Jurkat, Clone E6-1 (cell line): ENCODE results near the gene CDX2.

ENCODE experiments used
- DNase-seq: peaks from one replicate; pipeline ENCODE4 v3.0.0-alpha.2; 2011; ENCODE audit warnings: low read depth, low spot score
- H3K4me3 ChIP-seq: 2 replicates; pipeline ENCODE4 v1.5.1; 2011; ENCODE audit warnings: mild to moderate bottlenecking, low read length, control low read depth, moderate library complexity

The CDX2 gene

DNA sequence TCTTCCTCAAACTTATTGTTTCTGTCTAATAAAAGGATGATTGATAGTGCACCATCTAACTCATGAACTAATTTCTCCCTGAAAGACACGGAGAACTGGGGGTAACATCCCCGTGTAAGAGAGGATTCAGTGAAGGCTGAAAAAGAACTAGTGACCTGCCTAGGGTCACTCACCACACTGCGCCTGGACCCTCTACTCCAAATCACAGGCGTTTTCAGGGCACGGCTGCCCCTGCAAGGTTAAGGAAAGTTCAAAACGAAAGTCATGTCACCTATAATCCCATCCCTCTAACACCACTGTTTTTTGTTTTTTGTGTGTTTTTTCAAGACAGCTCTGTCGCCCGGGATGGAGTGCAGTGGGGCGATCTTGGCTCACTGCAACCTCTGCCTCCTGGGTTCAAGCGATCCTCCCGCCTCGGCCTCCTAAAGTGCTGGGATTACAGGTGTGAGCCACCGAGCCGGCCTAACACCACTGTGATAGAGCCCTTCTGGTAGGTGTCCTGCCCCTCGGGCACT lies 10.7 kb upstream of the CDX2 start:
- H3K4me3 ChIP-seq: no peak overlapping the region
- no peak for DNase-seq

DNA sequence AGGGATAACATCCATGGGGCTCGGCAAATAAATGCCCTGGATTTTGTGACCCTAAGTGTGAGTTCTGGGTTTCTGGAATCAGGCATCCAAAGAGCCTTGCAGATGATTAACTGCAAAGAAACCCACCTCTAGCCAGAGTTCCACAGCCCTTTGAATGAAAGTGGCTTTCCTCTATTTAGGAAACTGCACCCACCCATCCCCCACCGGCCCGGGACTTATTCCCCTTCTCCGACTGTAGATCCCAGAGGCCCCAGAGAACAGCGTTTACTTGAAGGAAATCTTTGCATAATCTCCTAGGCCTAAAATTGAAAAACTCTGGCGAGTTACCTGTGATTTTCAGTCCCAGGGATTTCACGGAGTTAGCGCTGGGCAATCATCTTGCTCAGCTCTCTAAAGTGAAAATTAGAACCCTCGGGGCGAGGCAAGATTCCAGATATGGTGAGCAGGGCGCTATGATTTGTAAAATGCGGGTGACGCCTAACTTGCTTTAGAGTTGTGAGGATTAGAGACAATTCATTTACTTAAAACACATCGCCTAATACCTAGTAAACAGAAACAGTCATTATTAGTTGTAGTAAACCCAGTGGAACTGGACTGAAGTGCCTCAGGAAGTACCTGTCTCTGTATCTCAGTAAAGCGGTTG lies 10.0 kb upstream of the CDX2 start:
- H3K4me3 ChIP-seq: no peak overlapping the region

DNA sequence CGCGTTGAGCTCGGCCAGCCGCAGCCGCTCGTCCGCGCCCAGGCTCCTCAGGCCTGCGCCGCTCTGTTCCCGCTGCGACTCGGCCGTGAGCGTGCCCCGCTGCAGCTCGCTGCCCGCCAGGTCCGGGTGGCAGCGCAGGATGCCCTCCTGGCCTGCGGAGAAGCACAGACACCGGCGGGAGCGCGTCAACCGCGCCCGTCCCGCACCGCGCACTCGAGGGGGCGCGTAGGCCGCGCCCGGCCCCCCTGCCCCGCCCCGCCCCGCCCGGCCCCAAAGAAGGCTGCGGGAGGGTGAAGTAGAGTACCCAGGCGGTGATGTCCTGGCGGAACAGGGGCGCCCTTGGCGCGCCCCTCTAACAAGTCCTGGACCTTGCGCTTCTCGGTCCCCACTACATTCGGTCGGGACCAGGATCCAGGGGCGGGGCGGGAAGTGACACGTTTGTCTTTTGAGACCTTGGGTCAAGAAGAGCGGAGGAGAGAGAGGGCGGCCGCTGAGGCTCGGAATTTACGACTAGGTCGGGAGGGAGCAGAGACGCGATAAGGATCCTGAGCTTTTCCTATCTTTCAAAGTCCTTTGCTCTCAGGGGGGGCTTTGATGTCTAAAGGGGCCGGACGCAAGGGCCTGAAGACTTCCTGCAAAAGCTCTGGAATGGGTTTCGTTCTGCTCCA lies 9.3 kb upstream of the CDX2 start:
- H3K4me3 ChIP-seq: no peak overlapping the region
- DNase-seq: no peak

More for the DNA sequence above, 10.0 kb upstream of the CDX2 start:
- DNase-seq: no peak

DNA sequence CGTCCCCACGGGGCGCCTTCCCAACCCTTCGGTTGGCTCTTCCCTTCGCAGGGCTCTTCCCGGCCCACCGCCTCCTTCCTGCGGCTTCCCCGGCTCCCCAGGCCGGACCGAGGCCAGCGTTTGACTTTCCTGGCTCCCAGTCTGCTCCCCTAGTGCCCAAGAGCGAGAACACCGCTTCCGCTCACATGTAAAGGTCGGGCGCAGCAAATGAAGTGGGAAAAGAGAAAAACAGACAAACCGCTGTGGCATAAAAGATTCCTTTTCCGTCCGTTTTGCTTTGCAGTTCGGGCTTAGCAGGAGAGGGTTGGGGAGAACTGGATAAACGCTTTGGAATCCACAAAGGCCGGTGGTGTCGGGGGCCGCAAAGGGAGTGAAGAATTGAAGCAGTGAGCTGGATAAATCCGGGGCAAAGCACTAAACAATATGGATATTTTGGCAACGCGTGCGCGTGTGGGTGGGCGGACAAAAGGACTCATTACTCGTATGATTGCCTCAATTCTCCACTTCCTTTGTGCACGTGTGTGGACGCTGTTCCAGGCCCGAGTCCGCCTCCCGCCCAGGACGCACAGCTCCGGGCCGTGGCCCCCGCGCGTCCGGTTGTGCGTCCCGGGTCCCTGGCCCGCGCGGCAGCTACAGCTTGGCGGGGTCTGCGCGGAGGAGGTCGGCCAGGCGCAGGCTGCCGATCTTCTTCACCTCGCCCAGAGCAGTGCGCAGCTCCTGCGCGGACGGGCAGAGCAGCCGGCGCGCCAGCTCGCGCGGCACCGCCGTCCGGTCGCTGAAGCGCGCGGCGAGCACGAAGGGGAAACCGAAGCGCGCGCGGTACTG lies 8.6 kb upstream of the CDX2 start:
- no peak for DNase-seq
- no peak overlapping the region for H3K4me3 ChIP-seq

DNA sequence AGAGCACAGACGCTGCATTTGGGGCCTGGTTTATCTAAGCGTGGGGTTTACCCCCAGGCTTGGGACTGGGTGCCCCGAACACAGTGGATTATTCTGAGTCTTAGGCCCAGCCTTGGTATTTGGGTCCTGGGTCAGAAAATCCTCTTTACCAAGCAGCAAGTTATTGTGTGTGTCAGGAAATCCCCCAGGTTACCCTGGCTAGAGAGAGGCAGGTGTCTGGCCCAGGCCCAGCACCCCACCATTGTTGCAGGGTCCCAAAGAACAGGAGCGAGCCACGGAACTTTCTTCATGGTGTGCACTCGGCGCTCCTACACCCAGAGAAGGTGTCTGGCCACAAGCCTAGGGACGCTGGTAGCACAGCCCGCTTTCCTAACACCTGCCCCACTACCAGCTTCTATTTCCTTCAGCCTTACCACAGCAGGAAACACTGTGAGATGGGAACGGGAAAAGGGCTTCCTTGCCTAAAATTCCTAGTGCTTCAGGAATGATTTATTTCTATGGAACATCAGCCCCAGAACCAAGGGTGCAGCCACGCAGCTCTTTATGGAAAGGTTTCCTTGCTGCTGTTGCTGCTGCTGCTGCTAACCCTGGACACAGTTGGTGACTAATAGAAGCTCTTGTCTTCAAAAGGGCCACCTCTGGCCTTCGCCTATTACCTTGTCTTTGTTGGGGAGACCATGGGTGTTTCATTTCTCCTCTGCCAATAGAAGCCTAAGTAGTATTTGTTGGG lies 7.4 kb upstream of the CDX2 start:
- no peak overlapping the region for H3K4me3 ChIP-seq
- no peak for DNase-seq

DNA sequence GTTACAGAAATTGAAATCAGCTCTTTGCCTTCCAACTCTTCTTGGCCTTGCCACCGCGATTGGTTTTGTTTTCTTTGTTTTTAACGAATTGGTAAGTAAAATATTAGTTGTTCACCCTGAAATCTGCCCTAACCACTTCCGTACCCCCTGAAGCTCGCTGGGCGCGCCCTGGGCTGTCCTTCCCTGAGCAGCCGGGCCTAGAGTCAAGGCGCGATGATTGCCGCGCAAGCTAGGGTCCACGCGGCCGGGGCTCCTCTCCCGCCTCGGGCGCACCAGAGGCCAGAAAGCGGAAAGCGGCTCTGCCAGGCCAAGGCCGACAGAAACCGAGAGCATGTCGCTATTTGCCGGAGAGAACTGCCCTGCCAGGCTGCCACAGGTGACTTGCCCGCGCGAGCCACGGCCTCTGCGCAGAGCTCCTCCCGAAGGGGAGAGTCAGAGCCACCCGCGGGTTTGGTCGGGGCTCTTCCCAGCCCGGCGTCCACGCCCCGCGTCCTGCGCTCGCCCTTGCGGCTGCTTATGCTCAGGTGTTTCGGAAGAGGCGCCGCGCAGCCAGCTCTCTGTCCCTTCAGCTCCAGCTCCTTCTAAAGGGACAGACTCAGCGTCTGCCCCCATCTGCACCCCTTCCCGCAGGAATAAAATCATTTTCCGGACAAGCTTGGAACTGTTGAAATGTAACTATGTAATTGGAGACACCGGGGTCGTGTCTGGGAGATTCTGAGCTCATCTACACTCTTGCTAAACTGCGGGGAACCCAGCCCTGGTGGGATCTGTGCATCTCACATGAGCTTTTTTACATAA lies 6.6 kb upstream of the CDX2 start:
- no peak for DNase-seq
- no peak overlapping the region for H3K4me3 ChIP-seq

DNA sequence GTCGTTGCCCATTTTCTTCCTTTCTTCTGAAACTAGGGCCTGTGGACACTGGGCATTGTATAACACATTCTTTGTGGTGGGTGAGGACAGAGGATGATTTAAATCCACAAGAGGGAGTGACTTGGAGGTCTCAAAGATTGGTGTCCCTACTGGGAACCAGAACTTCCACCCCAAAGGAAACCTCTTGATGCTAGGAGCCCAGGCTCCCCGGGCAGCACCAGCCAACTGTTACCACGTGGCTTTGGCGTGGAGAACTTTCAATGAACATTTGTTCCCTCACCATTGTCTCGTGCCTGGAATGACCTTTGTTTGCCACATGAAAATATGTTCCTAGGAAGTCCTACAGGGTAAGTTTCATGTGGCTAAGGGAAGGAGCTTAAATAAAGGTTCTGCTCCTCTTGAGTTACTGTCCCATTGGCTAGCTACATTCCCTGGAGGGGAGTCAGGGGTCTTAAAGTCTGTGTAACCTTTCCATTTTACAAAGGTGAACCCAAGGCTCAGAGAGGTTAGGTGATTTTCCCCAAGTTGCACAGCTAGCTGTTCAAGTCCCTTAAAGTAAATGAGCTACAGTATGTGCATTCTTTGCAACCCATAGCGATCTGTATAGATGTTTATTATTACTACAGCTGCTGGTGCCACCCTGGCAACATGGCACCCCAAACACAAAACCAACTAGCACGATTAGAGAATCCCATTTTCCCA lies 5.0 kb upstream of the CDX2 start:
- H3K4me3 ChIP-seq: no peak overlapping the region
- DNase-seq: no peak

DNA sequence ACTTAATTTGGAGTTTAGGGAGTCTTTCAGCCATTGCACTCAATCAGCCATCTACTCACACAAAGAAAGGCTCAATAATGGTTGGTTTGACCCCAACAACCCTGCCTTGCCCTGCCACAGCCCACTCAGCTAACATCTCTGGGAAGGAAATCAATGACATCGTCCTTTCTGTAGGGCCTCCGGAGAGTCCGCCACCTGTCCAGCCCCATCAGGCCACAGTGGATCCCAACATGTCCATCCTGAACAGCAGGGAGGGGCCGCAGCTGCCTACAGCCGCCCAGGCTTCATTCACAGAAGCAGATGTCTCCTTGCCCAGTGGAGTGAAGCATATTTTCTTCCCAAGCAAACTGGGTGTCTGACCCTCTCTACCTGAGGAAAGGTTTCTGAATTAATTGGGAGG lies 4.2 kb upstream of the CDX2 start:
- DNase-seq: no peak
- H3K4me3 ChIP-seq: no peak overlapping the region

DNA sequence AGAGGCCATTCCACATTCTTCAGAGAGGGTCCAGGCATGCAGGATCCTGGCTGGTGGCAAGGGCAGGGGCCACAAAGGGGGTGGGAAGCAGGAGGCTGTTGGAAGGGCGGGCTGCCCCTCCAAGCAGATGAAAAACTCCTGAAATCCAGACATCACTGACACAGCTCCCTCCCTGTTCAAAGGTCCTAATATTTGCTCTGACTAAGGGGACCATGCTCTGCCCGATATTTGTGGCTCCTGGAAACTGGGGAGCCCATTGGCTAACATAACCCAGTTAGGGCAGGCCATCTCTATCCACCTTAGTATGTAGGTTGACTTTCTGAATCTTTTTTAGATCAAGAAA lies 3.3 kb upstream of the CDX2 start:
- no peak overlapping the region for H3K4me3 ChIP-seq
- DNase-seq: no peak

DNA sequence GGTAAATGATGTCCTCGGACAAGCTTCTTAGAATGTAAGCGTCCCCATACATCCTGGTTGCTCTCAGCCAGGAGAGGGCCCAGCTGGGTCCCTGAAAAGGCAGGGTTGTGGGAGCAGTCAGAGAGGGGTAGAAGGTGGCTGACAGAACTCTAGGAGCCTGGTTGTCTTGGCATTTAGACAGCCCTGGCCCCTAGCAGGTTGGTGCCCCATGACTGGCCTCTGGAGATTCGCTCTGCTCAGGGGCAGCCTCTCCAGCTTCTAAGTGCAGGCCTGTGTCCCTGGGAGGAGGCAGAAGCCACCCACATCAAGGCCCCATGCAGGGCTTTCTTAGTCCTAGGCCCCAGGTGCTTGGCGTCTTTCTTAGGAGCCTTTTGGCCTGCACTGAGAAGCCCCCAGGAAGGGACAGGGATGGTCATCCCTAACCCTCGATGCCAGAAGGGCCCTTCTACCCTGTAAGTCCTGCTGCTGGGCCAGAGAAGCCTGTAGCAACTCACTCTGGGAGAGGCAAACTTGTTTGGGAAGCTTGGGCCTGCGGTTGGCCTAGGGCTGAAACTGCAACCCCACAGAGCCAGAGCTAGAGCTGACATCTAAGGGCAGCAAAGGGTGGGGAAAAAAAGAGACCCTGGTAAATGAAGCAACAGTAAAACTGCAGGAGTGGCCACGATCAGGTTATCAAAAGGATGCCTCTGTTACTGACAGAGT lies 2.8 kb upstream of the CDX2 start:
- H3K4me3 ChIP-seq: no peak overlapping the region
- DNase-seq: no peak

DNA sequence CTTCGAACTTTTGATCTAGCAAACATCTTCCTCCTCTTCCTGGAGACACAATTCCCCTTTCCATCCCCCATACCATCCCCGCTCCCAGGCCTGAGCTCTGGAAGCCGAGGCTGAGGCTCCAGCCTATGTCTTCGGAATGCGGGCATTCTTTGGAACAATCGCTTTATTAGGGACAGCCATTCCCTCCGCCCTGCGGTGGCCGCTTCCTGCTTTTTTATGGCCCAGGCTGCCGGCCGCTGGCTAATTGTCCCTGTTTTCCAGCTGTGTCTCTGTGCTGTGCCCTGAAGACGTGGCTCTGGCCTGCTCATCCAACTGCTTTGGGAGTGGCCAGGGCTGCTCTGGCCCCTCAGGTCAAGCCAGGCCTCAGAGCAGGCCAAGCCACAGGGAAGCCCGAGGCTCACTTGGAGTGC lies 2.1 kb upstream of the CDX2 start:
- no peak overlapping the region for H3K4me3 ChIP-seq
- DNase-seq: no peak

DNA sequence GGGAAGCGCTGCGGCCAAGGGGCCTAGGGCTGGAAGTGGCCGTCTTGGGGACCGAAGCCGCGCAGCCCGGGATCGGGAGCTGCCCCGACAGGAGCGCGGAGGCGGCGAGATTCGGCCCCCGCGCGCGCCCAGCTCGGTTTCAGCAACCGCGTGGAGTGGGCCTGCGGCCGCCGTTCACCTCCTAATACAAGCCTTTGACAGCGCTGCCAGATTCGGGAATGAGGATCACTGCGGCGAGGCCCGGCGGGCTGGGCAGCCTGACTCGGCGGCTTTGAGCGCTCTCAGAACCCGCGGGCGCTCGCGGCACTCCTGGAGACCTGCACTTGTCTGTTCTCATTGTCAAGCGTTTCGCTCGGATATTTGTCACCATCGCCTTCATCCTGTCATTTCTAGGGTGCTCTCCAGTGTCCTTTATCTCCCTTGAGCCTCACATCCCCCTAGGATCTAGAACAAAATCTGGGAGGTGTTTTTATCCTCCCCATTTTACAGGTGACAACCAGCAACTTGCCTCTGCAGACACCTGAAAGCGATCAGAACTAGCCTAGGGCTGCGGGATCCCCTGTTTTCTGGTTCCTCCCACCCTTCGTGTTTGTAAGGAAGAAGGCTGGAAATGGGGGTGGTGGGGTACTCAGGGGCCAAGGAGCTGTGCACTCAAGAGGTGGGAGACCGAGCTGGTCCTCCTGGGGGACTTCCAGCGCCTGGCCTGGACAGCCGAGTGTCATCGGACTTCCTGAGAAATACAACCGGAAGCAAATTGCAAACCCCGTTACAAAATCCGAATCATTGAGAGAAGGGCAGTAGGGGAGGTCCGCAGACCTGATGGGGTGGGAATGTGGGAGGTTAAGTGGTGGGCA lies 1.5 kb upstream of the CDX2 start:
- no peak for DNase-seq
- no peak overlapping the region for H3K4me3 ChIP-seq

DNA sequence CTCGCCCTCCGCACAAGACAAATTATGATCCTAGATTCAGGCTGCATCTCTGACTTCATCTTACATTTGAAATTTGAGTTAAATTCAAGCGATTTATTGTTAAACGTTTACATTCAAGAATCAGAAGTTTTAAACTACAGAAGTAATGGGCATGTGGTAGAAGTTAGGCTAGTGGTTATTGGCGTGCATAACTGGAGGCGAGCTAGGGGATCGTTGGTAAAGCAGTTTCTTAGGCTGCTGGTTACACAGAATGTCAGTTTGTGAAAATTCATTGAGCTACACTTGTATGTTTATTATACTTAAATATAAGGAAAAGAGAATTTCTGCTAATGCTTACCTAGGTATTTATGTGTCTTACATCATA lies 733 bp upstream of the CDX2 start:
- no peak overlapping the region for H3K4me3 ChIP-seq

DNA sequence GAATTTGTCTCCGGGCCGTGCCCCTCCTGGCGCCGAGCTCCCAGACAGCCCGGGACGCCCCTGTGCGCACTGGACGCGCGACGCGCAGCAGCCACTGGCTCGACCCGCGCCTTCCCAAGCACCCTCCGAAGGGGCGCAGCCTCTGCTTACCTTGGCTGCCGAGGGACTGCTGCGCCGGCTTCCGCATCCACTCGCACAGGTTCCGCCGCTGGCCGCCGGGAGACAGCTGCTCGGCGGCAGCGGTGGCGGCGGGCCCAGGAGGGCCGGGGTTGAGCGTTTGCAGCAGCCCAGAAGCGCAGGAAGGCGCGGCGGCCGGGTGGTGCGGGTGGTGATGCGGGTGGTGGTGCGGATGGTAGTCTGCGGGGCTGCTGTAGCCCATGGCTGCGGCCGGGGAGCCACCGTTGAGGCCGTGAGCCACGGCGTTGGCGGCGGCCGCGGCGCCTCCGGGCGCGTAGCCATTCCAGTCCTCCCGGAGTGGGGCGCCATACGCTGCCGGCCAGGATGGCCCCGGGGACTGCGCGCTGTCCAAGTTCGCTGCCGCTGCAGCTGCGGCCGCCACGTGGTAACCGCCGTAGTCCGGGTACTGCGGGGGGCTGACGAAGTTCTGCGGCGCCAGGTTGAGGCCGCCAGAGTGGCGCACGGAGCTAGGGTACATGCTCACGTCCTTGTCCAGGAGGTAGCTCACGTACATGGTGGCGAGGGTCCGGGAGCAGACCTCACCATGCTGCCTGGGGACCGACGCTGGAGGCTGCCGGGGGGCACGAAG lies 616 bp downstream of the CDX2 start:
- no peak for DNase-seq
- no peak overlapping the region for H3K4me3 ChIP-seq

More for the DNA sequence above, 733 bp upstream of the CDX2 start:
- DNase-seq: no peak

DNA sequence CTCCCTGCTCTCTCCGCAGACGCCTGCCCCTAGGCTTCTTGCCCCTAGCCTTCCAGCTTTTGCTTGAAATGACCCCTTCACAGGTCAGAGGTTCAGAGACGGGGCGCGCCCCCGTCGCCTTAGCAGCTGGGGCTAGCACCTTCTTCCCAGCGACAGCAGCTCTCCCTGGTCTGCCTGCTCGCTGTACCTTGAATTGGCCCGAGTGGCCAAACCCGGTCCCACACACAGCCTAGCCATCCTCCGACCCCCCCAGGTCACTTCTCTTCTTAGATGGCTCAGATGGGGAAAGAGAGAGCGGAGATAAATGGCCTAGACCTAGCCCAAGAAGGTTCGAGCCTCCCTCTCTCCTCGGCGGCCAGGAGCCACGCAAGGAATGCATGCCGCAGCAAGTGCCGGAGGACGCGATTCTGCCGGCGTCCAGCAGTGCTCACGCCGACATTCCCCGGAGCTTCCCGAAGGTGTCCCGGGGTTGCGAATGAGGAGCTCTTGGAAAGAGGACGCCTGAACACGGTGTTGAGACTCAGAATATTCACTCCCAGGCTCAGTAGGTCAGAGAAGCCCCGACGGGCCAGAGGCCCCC lies 1.3 kb downstream of the CDX2 start:
- no peak overlapping the region for H3K4me3 ChIP-seq

DNA sequence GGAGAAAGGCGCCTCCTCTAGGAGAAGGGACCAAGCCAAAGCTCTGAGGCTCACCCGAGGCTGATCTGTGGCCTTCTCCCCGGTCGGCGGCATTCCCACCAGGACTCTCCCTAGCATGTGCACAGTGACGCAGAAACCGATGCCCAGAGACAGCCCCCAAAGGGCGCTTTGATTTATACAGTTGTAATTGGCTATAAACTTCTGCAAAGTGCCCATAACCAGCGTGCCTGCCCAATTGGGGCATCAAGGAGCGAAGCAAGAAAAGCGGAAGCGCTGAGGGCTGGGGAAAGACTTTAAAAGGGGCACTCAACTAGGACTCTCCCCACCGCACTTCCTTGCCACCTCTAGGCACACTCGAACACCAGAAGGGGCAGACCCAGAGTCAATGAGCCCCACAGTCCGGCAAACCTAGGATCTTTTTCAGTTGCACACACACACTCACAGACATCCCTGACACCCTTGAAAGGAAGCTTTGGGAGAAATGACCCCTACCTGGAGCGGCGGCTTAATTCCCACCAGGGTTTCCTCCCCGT lies 1.8 kb downstream of the CDX2 start:
- DNase-seq: no peak
- no peak overlapping the region for H3K4me3 ChIP-seq

More for the DNA sequence above, 1.3 kb downstream of the CDX2 start:
- no peak for DNase-seq
